ENCODE measurements around the gene KIF16B. TPM values are rescaled to one million over a fixed set of nuclear protein-coding genes. Genes with fewer than 3 reads are reported as not detected.

Gene KIF16B
- total and polyA plus RNA-seq, 10 of the 15 experiments (the other 5 are each of a cell fraction or from before 2014, with no cell fraction given): 0.21 to 5.2 (median 3.0) TPM

GRCh38 chr20:16321291-16321690 lies 252.0 kb downstream of the KIF16B start:
- ATAC-seq (no peak), DNase-seq (ENCODE audit: low read depth, low spot score) (no peak), FAIRE-seq (no peak)
- no peaks in the 10 kb centered on the region for H4K20me1 ChIP-seq (ENCODE audit: control insufficient read depth, insufficient read depth)
- H3K4me2 ChIP-seq (ENCODE audit: control insufficient read depth, insufficient read depth): no peak overlapping the region
- no TSS peak for BruUV-seq (replicated peaks)
- intact Hi-C loops (cut with micrococcal nuclease; ENCODE audit: unreplicated experiment): no loop called here
- H3K9me3 ChIP-seq (replicated peaks; ENCODE audit: control insufficient read depth, insufficient read depth, low read length): no peaks in the 10 kb centered on the region; the same call in 2 of the 3 replicates
- H3K79me2 ChIP-seq (ENCODE audit: control insufficient read depth, insufficient read depth, low read length): no peaks in the 10 kb centered on the region
- ChIA-PET RAD21 (ENCODE audit: unreplicated experiment) (interaction anchor here (0.5 kb wide), 1 partner anchor 611 kb away, joined by 3 read pairs; no protein-coding TSS in a partner anchor), POLR2A (no interaction called here), SMC1A (ENCODE audit: uncharacterized antibody, unreplicated experiment) (interaction anchor here (1.0 to 2.7 kb wide), 2 partner anchors 11 to 15 kb away, joined by 3 to 9 read pairs; no protein-coding TSS in a partner anchor), CTCF (interaction anchor here (1.1 to 1.4 kb wide), 2 partner anchors 10 to 19 kb away, joined by 3 read pairs; no protein-coding TSS in a partner anchor)
- WGBS (ENCODE audit: insufficient coverage, insufficient replicate concordance, low lambda C conversion rate, missing lambda C conversion rate): 47% methylated on average over 2 of the region's 2 CpGs
- H3K27me3 ChIP-seq (replicated peaks in 1 of 2; ENCODE audit: control insufficient read depth in 2 of 2, insufficient read depth in 2 of 2, low read length in 1 of 2): no peaks in the 10 kb centered on the region
- H3K4me3 ChIP-seq: no peak overlapping the region
- H3K36me3 ChIP-seq (ENCODE audit: control insufficient read depth in 2 of 2, insufficient read depth in 2 of 2, low read length in 1 of 2): no peaks in the 10 kb centered on the region
- H3K9ac ChIP-seq (ENCODE audit: control insufficient read depth, insufficient read depth, low read length): no peak overlapping the region
- no peak overlapping the region for H3K27ac ChIP-seq (ENCODE audit: control insufficient read depth, insufficient read depth)
- peaks cover 9% of the 10 kb centered on the region for H3K4me1 ChIP-seq (ENCODE audit: control insufficient read depth, insufficient read depth, low read length)
- in situ Hi-C loops (cut with MboI): no loop called here
- TF ChIP-seq WRNIP1 (IDR thresholded peaks at IDR 0.05; ENCODE audit: borderline replicate concordance, low read depth, low read length): no peak
- TF ChIP-seq ZBTB11 (CRISPR knock-in tag; IDR thresholded peaks at IDR 0.05): no peak
- no peak for TF ChIP-seq NFIC (IDR thresholded peaks at IDR 0.05; ENCODE audit: low read depth, low read length)
- TF ChIP-seq NR2C1 (IDR thresholded peaks at IDR 0.05): no peak
- no peak for TF ChIP-seq SRF (IDR thresholded peaks at IDR 0.05; ENCODE audit: low read depth in 2 of 2, low read length in 2 of 2)
- no peak for TF ChIP-seq ZNF207 (IDR thresholded peaks at IDR 0.05; ENCODE audit: borderline replicate concordance)
- TF ChIP-seq SPI1 (IDR thresholded peaks at IDR 0.05; ENCODE audit: borderline replicate concordance, insufficient read depth, low read depth, low read length): no peak
- no peak for TF ChIP-seq EED (IDR thresholded peaks at IDR 0.05; ENCODE audit: low read depth)
- TF ChIP-seq TBL1XR1 (IDR thresholded peaks at IDR 0.05; ENCODE audit: low read depth, low read length): no peak
- TF ChIP-seq RCOR1 (conservative IDR thresholded peaks at IDR 0.05; ENCODE audit: low read depth, low read length): no peak
- no peak for TF ChIP-seq MYC (IDR thresholded peaks at IDR 0.05; ENCODE audit: insufficient read depth, insufficient read length, insufficient replicate concordance, low read length, severe bottlenecking)
- H2AFZ ChIP-seq (ENCODE audit: control insufficient read depth, low read depth, low read length): no peak overlapping the region

Measured in GM12878 (cell line).